ENCODE measurements around the gene ELSPBP1. TPM values are rescaled to one million over a fixed set of nuclear protein-coding genes. Genes with fewer than 3 reads are reported as not detected.

Gene ELSPBP1
- total RNA-seq: not detected in 2 replicates

GRCh38 chr19:47994209-47994802, at the start of gene ELSPBP1:
Gene ELSPBP1 (plus strand): TSS chr19:47994632. CDS start chr19:48008668, 14,036 bp downstream.

GRCh38 chr19:47992070-47992469, 2.4 kb upstream of the ELSPBP1 start, which contains the start of gene BSPH1:
Gene BSPH1 (minus strand): TSS chr19:47992170. CDS start chr19:47992081, 89 bp downstream.

GRCh38 chr19:48043675-48044258, 49.3 kb downstream of the ELSPBP1 start, which contains the start of gene CABP5:
Gene CABP5 (minus strand): TSS chr19:48044079. CDS start chr19:48043922, 157 bp downstream.

Other genes starting within 250 kb of the ELSPBP1 start
- 92.9 and 107 TPM in 2 replicates for gene NOP53, start 249.1 kb upstream of the ELSPBP1 start, total RNA-seq
- 237 and 433 TPM in 2 replicates for gene SELENOW, start 215.9 kb upstream of the ELSPBP1 start, total RNA-seq
- gene TPRX1, start 190.1 kb upstream of the ELSPBP1 start, total RNA-seq: not detected in 2 replicates
- not detected in 2 replicates for gene CRX, start 172.7 kb upstream of the ELSPBP1 start, total RNA-seq
- not detected in 2 replicates for gene TPRX2, start 135.4 kb upstream of the ELSPBP1 start, total RNA-seq
- not detected in 2 replicates for gene SULT2A1, start 108.3 kb upstream of the ELSPBP1 start, total RNA-seq
- not detected in 2 replicates for gene BSPH1, start 2.5 kb upstream of the ELSPBP1 start, total RNA-seq
- not detected in 2 replicates for gene CABP5, start 49.4 kb downstream of the ELSPBP1 start, total RNA-seq
- 1.2 TPM in 2 replicates for gene PLA2G4C, start 116.2 kb downstream of the ELSPBP1 start, total RNA-seq
- 34.2 and 43.6 TPM in 2 replicates for gene LIG1, start 175.7 kb downstream of the ELSPBP1 start, total RNA-seq
- gene ZSWIM9, start 176.0 kb downstream of the ELSPBP1 start, total RNA-seq: 2.0 and 2.1 TPM in 2 replicates